ENCODE data around the gene MARCKS.

Gene MARCKS

DNA sequence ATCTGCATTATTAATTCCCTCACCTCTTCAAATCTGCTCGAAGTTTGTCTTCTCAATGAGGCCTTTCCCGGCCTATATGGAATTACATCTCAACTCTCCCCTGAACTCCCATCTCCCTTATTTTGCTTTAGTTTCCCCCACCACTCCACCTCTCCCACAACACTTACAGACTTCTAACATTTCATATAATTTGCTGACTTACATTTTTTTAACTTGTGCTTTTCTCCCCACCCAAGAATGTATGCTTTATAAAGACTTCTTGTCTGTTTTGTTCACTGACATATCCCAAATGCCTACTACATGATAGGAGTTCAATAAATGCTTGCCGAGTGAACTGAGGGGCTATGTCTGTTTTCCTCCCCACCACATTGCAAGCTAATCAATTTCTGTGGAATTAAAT lies 3.9 kb upstream of the MARCKS start:
- no peak for DNase-seq (ENCODE audit: low read depth in 2 of 2)

GRCh38 chr6:113854531-113855499 lies 2.3 kb upstream of the MARCKS start:
- DNase-seq (ENCODE audit: low read depth in 2 of 2) = no peak

- DNase-seq (ENCODE audit: low read depth in 2 of 2) = no peak
Observed at GRCh38 chr6:113855500-113856374, 1.4 kb upstream of the MARCKS start.

DNA sequence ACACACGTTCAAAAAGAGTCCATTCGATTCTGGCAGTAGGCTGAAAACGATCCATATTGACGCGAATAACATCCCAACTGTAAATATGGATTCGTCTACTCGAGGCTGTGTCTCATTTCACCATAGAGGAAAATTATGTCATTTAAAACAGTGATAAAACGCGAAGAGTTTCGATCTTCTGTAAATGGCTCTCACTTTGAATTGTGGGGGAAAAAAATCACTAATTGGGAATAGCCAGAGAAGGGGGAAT lies 845 bp upstream of the MARCKS start:
- DNase-seq (ENCODE audit: low read depth in 2 of 2) = no peak

DNA sequence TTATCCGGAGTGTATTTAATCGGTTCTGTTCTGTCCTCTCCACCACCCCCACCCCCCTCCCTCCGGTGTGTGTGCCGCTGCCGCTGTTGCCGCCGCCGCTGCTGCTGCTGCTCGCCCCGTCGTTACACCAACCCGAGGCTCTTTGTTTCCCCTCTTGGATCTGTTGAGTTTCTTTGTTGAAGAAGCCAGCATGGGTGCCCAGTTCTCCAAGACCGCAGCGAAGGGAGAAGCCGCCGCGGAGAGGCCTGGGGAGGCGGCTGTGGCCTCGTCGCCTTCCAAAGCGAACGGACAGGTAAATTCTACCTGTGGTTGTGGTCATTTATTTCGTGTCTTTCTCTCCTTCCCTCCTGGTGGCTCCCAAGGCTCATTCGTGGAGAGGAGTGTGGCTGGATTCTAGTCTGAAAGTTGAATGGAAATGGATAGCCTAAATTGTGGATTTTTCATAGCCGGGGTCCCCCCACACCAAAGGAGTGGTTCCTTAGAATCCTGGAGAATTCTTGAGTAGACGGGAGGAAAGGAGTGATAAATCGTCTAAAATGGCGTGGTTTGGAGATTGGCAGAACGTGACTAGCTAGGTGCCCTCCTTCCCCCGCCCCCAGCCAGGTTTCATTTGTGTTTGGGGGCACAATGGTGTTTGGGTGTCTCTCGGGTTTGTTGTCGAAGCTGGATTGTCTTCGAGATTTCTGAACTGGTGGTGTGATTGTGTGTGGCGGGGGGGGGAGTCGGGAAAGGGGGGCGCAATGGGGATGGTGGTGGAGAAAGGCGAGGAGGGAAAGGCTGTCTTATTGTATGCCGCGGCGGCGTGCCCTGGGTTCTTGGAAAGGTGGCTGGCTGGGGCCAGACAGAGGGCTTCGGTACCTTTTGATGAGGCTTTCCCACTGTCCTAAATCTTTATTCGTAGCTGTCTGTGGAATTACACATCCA lies 673 bp downstream of the MARCKS start:
- no peak for DNase-seq (ENCODE audit: low read depth in 2 of 2)

DNA sequence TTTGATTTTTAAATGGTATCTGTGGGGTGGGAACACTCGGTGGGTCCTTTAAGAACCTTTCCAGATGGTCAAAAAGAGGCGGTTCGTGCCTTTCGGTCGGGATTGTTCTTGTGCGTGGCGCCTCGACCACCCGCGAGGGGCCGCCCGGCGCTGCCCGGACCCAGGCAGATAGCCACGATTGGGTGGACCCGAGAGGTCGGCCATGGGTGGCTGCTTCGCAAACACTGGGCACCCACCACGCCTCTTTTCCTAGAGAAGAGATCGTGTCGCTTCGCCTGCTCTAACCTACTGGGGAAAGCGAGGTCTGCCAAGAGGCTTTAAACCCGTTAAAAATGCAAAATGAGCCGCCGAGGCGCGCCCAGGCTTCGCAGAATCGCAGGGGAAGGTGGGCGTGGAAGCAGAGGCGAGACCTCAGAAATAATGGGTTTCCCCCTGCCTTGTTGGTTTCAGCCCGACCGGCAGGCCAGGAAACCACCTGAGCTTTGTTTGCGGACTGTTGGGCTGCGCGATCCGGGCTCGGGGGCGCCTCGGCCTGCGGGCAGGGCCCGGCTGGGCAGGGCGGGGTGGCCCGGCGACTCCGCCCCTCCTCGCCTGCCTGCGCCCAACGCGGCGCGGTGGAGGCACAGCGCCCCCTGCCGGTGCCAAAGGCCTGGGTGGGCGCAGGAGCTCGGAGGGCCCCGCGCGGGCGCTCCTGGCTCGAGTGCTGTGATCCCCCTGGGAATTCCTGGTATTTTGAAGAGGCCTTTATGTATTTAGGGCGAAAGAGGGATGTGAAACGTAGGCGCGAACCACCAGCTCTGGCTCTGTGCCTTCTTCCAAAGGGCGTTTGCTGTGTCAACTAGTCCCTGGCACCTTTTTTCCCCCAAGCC lies 1.6 kb downstream of the MARCKS start:
- peak; percentile 69 to 70 for DNase-seq (ENCODE audit: low read depth in 2 of 2)

DNA sequence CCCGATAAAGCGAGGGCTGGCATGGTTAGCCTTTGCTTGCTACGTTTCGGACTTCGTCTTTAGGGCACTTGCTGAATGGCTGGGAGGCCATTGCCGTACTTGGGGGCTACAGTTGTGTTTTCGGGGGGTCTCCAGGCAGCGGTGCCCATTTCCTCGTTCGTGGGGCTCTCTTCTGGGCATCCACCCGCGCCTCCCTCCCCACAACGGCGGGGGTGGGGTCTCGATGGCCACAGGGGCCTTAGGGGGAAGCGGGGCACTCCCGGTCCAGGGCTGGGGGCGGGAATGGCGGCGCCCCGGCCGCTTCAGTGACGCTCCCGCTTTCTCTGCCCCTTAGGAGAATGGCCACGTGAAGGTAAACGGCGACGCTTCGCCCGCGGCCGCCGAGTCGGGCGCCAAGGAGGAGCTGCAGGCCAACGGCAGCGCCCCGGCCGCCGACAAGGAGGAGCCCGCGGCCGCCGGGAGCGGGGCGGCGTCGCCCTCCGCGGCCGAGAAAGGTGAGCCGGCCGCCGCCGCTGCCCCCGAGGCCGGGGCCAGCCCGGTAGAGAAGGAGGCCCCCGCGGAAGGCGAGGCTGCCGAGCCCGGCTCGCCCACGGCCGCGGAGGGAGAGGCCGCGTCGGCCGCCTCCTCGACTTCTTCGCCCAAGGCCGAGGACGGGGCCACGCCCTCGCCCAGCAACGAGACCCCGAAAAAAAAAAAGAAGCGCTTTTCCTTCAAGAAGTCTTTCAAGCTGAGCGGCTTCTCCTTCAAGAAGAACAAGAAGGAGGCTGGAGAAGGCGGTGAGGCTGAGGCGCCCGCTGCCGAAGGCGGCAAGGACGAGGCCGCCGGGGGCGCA lies 2.4 kb downstream of the MARCKS start:
- no peak for DNase-seq (ENCODE audit: low read depth in 2 of 2)

DNA sequence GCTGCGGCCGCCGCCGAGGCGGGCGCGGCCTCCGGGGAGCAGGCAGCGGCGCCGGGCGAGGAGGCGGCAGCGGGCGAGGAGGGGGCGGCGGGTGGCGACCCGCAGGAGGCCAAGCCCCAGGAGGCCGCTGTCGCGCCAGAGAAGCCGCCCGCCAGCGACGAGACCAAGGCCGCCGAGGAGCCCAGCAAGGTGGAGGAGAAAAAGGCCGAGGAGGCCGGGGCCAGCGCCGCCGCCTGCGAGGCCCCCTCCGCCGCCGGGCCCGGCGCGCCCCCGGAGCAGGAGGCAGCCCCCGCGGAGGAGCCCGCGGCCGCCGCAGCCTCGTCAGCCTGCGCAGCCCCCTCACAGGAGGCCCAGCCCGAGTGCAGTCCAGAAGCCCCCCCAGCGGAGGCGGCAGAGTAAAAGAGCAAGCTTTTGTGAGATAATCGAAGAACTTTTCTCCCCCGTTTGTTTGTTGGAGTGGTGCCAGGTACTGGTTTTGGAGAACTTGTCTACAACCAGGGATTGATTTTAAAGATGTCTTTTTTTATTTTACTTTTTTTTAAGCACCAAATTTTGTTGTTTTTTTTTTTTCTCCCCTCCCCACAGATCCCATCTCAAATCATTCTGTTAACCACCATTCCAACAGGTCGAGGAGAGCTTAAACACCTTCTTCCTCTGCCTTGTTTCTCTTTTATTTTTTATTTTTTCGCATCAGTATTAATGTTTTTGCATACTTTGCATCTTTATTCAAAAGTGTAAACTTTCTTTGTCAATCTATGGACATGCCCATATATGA lies 3.2 kb downstream of the MARCKS start:
- no peak for DNase-seq (ENCODE audit: low read depth in 2 of 2)

DNA sequence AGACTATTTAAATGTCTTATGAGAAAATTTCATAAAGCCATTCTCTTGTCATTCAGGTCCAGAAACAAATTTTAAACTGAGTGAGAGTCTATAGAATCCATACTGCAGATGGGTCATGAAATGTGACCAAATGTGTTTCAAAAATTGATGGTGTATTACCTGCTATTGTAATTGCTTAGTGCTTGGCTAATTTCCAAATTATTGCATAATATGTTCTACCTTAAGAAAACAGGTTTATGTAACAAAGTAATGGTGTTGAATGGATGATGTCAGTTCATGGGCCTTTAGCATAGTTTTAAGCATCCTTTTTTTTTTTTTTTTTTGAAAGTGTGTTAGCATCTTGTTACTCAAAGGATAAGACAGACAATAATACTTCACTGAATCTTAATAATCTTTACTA lies 5.0 kb downstream of the MARCKS start:
- DNase-seq (ENCODE audit: low read depth in 2 of 2) = no peak

GRCh38 chr6:113870917-113871316 lies 13.8 kb downstream of the MARCKS start:
- no peak for DNase-seq (ENCODE audit: low read depth in 2 of 2)

GRCh38 chr6:113871975-113872374 lies 14.8 kb downstream of the MARCKS start:
- no peak for DNase-seq (ENCODE audit: low read depth in 2 of 2)

GRCh38 chr6:113873043-113873667 lies 16.0 kb downstream of the MARCKS start:
- DNase-seq (ENCODE audit: low read depth in 2 of 2) = no peak

GRCh38 chr6:113875470-113875869 lies 18.3 kb downstream of the MARCKS start:
- no peak for DNase-seq (ENCODE audit: low read depth in 2 of 2)

GRCh38 chr6:113876695-113877094 lies 19.6 kb downstream of the MARCKS start:
- DNase-seq (ENCODE audit: low read depth in 2 of 2) = no peak

- DNase-seq (ENCODE audit: low read depth in 2 of 2) = no peak
Observed at GRCh38 chr6:113879186-113880096, 22.3 kb downstream of the MARCKS start.

GRCh38 chr6:113881478-113881980 lies 24.4 kb downstream of the MARCKS start:
- DNase-seq (ENCODE audit: low read depth in 2 of 2) = no peak

DNA sequence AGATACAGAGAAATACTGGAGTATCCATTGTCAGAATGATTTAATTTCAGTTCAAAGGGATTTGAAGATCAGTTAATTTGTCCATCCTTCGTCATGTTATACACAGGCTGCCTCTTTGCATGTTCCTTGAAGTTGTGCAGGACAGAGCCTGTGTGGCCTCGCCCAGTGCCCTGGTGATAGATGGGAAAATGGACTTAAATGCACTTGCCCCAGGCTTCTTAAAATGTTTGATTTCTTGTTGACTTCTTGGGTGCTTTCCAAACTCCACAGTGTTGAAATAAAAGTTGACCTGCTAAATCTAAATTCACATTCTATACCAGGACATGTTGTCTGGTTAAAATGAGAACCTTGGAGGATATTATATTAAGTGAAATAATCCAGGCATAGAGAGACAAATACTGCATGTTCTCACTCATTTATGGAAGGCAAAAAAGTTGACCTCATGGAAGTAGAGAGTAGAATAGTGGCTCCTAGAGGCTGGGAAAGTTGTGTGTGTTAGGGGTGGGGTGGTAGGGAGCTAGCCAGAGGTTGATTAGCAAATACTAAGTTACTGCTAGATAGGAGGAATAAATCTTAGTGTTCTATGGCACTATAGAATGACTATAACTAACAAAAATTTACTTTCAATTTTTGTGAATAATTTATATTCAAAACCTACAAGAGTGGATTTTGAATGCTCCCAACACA lies 25.3 kb downstream of the MARCKS start:
- no peak for DNase-seq (ENCODE audit: low read depth in 2 of 2)
